Fibroblast of lung (primary cell): ENCODE measurements around the gene MAP7.

Source experiments
- CTCF ChIP-seq, 2 donors: IDR thresholded peaks in 1 of 2; conservative IDR thresholded peaks in 1 of 2; 1 replicate in 1 of 2; 2 replicates in 1 of 2; pipeline ENCODE4 v1.5.1; 2011 to 2012; ENCODE audit warnings: low read length in 2 of 2, control low read depth in 1 of 2, inconsistent platforms in 1 of 2, low read depth in 1 of 2, mild to moderate bottlenecking in 1 of 2
- EZH2 ChIP-seq: IDR thresholded peaks from 2 replicates; pipeline ENCODE4 v1.5.1; 2012; ENCODE audit warnings: low read length, control low read depth, mild to moderate bottlenecking; ENCODE audit errors: missing control alignments

GRCh38 chr6:136439514-136440190 lies 110.6 kb downstream of the MAP7 start:
- TF ChIP-seq CTCF (conservative IDR thresholded peaks at IDR 0.05 in 1 of 2, IDR thresholded peaks at IDR 0.05 in 1 of 2; ENCODE audit: low read depth in 1 of 2, low read length in 2 of 2) (no peak), EZH2 (no peak)
